ENCODE results near the gene TTN.

TTN gene

DNA sequence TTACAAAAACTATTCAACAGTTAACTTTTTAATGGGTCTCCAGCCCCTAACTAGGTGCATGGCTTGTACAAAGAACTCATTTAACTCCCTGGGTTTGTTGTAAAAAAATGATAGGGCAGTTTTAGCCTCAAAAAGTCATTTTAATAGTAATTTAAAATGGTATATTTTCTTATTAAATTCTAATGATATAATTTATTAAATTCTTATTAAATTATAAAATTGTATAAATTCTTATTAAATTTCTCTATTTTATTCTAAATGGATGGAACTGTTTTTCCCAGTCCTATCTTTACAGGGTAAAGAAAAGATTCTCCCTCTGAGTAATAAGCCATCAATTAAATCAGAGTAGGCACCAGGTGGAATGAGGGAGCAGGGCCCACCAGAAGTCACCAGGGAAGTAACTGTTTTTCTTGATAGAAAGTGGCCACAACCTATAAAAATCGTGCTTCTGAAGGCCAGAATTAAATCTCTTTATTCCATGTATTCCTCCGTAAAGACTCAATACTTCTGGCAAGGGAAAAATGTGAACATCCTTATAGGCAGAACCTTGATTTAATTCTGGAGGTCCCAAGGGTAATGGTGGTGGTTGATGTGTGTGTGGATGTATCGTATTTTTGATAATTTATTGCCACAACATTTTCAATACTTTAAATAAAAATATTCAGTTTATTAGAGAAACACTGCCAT lies 329.6 kb downstream of the TTN start:
- peaks cover 23% of the 10 kb centered on the region for H3K79me2 ChIP-seq (ENCODE audit: low read length)
- peaks cover 29% of the 10 kb centered on the region for H3K4me1 ChIP-seq (ENCODE audit: low read length)
- H3K27ac ChIP-seq (ENCODE audit: low read length) = no peak overlapping the region
- H3K4me2 ChIP-seq (ENCODE audit: low read length) = peak overlapping the region; percentile 91
- H4K20me1 ChIP-seq (ENCODE audit: insufficient read depth, low read length) = peaks cover 11% of the 10 kb centered on the region
- peak overlapping the region; percentile 99; the same call in 1 of the 2 replicates for H2AFZ ChIP-seq (ENCODE audit: low read depth, low read length)
- no peaks in the 10 kb centered on the region for H3K36me3 ChIP-seq (replicated peaks; ENCODE audit: low read depth, low read length)
- H3K9me3 ChIP-seq (ENCODE audit: insufficient read depth, low read length) = no peaks in the 10 kb centered on the region
- H3K9ac ChIP-seq (ENCODE audit: low read length) = peak overlapping the region; percentile 93
- no peaks in the 10 kb centered on the region for H3K27me3 ChIP-seq (ENCODE audit: low read depth, low read length)
- H3K4me3 ChIP-seq (ENCODE audit: low read length) = peak overlapping the region; percentile 97
- TF ChIP-seq, protein P1, sequence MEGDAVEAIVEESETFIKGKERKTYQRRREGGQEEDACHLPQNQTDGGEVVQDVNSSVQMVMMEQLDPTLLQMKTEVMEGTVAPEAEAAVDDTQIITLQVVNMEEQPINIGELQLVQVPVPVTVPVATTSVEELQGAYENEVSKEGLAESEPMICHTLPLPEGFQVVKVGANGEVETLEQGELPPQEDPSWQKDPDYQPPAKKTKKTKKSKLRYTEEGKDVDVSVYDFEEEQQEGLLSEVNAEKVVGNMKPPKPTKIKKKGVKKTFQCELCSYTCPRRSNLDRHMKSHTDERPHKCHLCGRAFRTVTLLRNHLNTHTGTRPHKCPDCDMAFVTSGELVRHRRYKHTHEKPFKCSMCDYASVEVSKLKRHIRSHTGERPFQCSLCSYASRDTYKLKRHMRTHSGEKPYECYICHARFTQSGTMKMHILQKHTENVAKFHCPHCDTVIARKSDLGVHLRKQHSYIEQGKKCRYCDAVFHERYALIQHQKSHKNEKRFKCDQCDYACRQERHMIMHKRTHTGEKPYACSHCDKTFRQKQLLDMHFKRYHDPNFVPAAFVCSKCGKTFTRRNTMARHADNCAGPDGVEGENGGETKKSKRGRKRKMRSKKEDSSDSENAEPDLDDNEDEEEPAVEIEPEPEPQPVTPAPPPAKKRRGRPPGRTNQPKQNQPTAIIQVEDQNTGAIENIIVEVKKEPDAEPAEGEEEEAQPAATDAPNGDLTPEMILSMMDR (IDR thresholded peaks at IDR 0.05; ENCODE audit: low read depth, low read length) = no peak
- no peak for TF ChIP-seq EZH2phosphoT487 (IDR thresholded peaks at IDR 0.05; ENCODE audit: low read depth)

DNA sequence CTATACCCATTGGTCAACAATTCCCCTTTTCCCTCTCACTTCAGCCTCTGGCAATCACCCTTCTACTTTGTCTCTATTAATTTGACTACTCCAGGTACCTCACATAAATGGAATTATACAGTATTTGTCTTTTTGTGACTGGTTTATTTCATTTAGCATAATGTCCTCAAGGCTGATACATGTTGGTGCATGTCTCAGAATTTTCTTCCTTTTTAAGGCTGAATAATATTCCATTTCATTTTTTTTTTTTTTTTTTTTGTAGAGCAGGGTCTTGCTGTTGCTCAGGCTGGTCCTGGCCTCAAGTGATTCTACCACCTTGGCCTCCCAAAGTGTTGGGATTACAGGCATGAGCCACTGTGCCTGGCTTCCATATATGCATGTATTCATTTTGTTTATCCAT lies 330.7 kb downstream of the TTN start:
- peaks cover 18% of the 10 kb centered on the region for H3K4me1 ChIP-seq (ENCODE audit: low read length)
- no peaks in the 10 kb centered on the region for H3K9me3 ChIP-seq (ENCODE audit: insufficient read depth, low read length)
- no peaks in the 10 kb centered on the region for H3K27me3 ChIP-seq (ENCODE audit: low read depth, low read length)
- no peak overlapping the region for H3K27ac ChIP-seq (ENCODE audit: low read length)
- H3K4me2 ChIP-seq (ENCODE audit: low read length) = no peak overlapping the region
- no peak overlapping the region for H3K9ac ChIP-seq (ENCODE audit: low read length)
- peaks cover 12% of the 10 kb centered on the region for H3K79me2 ChIP-seq (ENCODE audit: low read length)
- no peaks in the 10 kb centered on the region for H3K36me3 ChIP-seq (replicated peaks; ENCODE audit: low read depth, low read length)
- no peak overlapping the region for H3K4me3 ChIP-seq (ENCODE audit: low read length)
- no peak for TF ChIP-seq EZH2phosphoT487 (IDR thresholded peaks at IDR 0.05; ENCODE audit: low read depth)
- TF ChIP-seq, protein P1 (IDR thresholded peaks at IDR 0.05; ENCODE audit: low read depth, low read length) = no peak
- H4K20me1 ChIP-seq (ENCODE audit: insufficient read depth, low read length) = peaks cover 3% of the 10 kb centered on the region; the same call in 1 of the 2 replicates
- no peak overlapping the region for H2AFZ ChIP-seq (ENCODE audit: low read depth, low read length)

All from OCI-LY3 (cell line).